Panc1 (cell line): ENCODE measurements around the gene DYNLL2.
"Not testable (repeated sequence)": the region's sequence is repeated elsewhere in the genome, so short reads cannot be mapped to it uniquely, and the experiment has no call there.

Source experiments
- CTCF ChIP-seq: fragments of 450-650 bp; IDR thresholded peaks from 2 replicates; pipeline ENCODE4 v1.5.1; 2017; ENCODE audit warnings: mild to moderate bottlenecking
- POLR2AphosphoS5 ChIP-seq: IDR thresholded peaks from 2 replicates; pipeline ENCODE4 v1.6.1; 2012; ENCODE audit warnings: mild to moderate bottlenecking, low read depth, low read length, moderate library complexity
- SIN3A ChIP-seq: IDR thresholded peaks from 2 replicates; pipeline ENCODE4 v1.6.1; 2012; ENCODE audit warnings: low read depth, mild to moderate bottlenecking, low read length, moderate library complexity, borderline replicate concordance; ENCODE audit not compliant: insufficient read depth
- TCF7L2 ChIP-seq: IDR thresholded peaks from 2 replicates; pipeline ENCODE4 v1.6.1; 2011; ENCODE audit warnings: mild to moderate bottlenecking, low read depth, low read length, inconsistent platforms

GRCh38 chr17:58101898-58102297 lies 18.7 kb downstream of the DYNLL2 start:
- TF ChIP-seq CTCF, POLR2AphosphoS5, TCF7L2, SIN3A: not testable (repeated sequence)
